ENCODE measurements around the gene CLEC20A. TPM values are rescaled to one million over a fixed set of nuclear protein-coding genes. Genes with fewer than 3 reads are reported as not detected.
A peak's percentile ranks its signal among the peaks of the same experiment; 100 is the strongest.

Gene CLEC20A
- polyA plus RNA-seq, 1 donor (not counting 4 experiments of a cell fraction or from before 2014, with no cell fraction given): not detected

DNA sequence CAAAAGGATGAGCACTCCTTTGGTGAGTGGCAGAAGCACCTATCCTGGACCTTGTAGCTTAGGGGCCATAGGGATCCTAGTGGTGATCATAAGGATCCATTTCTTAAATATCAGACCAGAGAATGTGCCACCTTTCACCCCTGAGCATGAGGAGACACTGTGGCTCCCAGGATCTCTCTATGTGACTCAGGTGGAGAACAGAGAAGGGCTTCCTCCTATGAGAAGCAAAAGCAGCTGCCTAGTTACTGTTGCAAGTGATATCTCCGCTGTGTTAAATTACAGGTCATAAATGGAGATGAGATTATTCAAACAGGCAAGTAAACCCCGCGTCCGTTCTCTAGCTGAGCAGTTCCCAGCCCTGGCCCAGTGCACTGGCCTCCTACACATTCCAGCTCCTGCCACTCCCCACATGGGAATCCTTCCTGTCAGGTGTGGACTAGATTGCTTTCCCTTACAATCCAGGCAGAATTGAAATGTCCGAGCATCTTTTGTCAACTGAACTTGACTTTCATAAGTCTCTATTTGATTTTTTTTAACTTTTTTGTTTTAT, 26.3 kb downstream of the CLEC20A start:
- H4K20me1 ChIP-seq (ENCODE audit: control insufficient read depth, extremely low read depth, insufficient read depth, low read length): no peaks in the 10 kb centered on the region
- H3K27me3 ChIP-seq (ENCODE audit: control insufficient read depth, extremely low read depth, insufficient read depth, low read length): no peaks in the 10 kb centered on the region
- no peak overlapping the region for H3K4me2 ChIP-seq (ENCODE audit: control insufficient read depth, extremely low read depth, insufficient read depth, low read depth, low read length)
- peaks cover 2% of the 10 kb centered on the region for H3K9me1 ChIP-seq (ENCODE audit: control insufficient read depth, extremely low read depth, insufficient read depth, low read length)
- H3K79me2 ChIP-seq (ENCODE audit: control insufficient read depth, insufficient read depth, low read length): no peaks in the 10 kb centered on the region
- H3K9ac ChIP-seq (ENCODE audit: control insufficient read depth, extremely low read depth, insufficient read depth, low read length): no peak overlapping the region
- no peak for DNase-seq (ENCODE audit: low read depth, low spot score)
- no peaks in the 10 kb centered on the region for H3K9me3 ChIP-seq (ENCODE audit: control insufficient read depth, low read depth, low read length)
- H3K4me3 ChIP-seq (ENCODE audit: control insufficient read depth in 2 of 3, extremely low read depth in 1 of 3, insufficient read depth in 2 of 3, low read depth in 1 of 3, low read length in 3 of 3): no peak overlapping the region
- H3K36me3 ChIP-seq (ENCODE audit: control insufficient read depth in 2 of 2, extremely low read depth in 1 of 2, insufficient read depth in 2 of 2, low read length in 2 of 2): peaks cover 18 to 19% of the 10 kb centered on the region in 2 experiments
- no peak overlapping the region for H2AFZ ChIP-seq (ENCODE audit: control insufficient read depth, low read length)
- dilution Hi-C loops (cut with MboI; ENCODE audit: extremely low pct_ligation_motif_present, low sequenced_read_pairs): no loop called here
- no peak for TF ChIP-seq EZH2 (IDR thresholded peaks at IDR 0.05; ENCODE audit: low read length)
- FAIRE-seq: no peak
- H3K27ac ChIP-seq (ENCODE audit: control insufficient read depth, insufficient read depth, low read length): no peak overlapping the region
- peaks cover 10% of the 10 kb centered on the region for H3K4me1 ChIP-seq (ENCODE audit: control insufficient read depth, extremely low read depth, insufficient read depth, low read length)

DNA sequence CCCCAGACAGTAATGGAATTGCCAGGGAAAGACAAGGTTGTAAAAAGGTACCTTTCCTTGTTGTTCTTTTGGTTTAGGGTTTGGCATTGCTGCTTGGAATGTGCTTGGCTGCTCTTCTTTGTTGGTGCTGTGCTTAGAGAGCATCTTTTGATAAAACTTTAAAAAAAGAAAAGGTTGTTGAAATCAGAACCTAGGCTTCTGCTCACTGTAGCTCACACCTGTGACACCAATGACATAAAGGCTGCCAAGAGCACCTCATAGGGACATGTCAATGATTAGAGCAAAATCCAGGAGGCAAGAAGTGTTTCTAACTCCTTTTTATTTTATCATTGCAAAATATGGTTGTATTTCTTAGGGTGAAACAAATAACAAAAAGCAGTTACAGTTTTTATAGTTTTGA, 28.9 kb downstream of the CLEC20A start:
- Histone ChIP-seq H3K79me2 (ENCODE audit: control insufficient read depth, insufficient read depth, low read length) (no peaks in the 10 kb centered on the region), H3K4me1 (ENCODE audit: control insufficient read depth, extremely low read depth, insufficient read depth, low read length) (peaks cover 25% of the 10 kb centered on the region), H3K36me3 (ENCODE audit: control insufficient read depth in 2 of 2, extremely low read depth in 1 of 2, insufficient read depth in 2 of 2, low read length in 2 of 2) (peaks cover 13 to 18% of the 10 kb centered on the region in 2 experiments), H2AFZ (ENCODE audit: control insufficient read depth, low read length) (no peak overlapping the region), H3K4me3 (ENCODE audit: control insufficient read depth in 2 of 3, extremely low read depth in 1 of 3, insufficient read depth in 2 of 3, low read depth in 1 of 3, low read length in 3 of 3) (no peak overlapping the region), H3K9ac (ENCODE audit: control insufficient read depth, extremely low read depth, insufficient read depth, low read length) (no peak overlapping the region), H3K27ac (ENCODE audit: control insufficient read depth, insufficient read depth, low read length) (no peak overlapping the region), H4K20me1 (ENCODE audit: control insufficient read depth, extremely low read depth, insufficient read depth, low read length) (no peaks in the 10 kb centered on the region), H3K4me2 (ENCODE audit: control insufficient read depth, extremely low read depth, insufficient read depth, low read depth, low read length) (no peak overlapping the region), H3K27me3 (ENCODE audit: control insufficient read depth, extremely low read depth, insufficient read depth, low read length) (no peaks in the 10 kb centered on the region), H3K9me3 (ENCODE audit: control insufficient read depth, low read depth, low read length) (no peaks in the 10 kb centered on the region), H3K9me1 (ENCODE audit: control insufficient read depth, extremely low read depth, insufficient read depth, low read length) (peaks cover 2% of the 10 kb centered on the region)
- TF ChIP-seq EZH2 (IDR thresholded peaks at IDR 0.05; ENCODE audit: low read length): no peak
- TF ChIP-seq, protein P1, sequence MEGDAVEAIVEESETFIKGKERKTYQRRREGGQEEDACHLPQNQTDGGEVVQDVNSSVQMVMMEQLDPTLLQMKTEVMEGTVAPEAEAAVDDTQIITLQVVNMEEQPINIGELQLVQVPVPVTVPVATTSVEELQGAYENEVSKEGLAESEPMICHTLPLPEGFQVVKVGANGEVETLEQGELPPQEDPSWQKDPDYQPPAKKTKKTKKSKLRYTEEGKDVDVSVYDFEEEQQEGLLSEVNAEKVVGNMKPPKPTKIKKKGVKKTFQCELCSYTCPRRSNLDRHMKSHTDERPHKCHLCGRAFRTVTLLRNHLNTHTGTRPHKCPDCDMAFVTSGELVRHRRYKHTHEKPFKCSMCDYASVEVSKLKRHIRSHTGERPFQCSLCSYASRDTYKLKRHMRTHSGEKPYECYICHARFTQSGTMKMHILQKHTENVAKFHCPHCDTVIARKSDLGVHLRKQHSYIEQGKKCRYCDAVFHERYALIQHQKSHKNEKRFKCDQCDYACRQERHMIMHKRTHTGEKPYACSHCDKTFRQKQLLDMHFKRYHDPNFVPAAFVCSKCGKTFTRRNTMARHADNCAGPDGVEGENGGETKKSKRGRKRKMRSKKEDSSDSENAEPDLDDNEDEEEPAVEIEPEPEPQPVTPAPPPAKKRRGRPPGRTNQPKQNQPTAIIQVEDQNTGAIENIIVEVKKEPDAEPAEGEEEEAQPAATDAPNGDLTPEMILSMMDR (optimal IDR thresholded peaks at IDR 0.05 in 1 of 3, IDR thresholded peaks at IDR 0.05 in 1 of 3, conservative IDR thresholded peaks at IDR 0.05 in 1 of 3; ENCODE audit: extremely low read depth in 1 of 3, insufficient read depth in 2 of 3, low read length in 3 of 3): no peak
- DNase-seq (ENCODE audit: low read depth, low spot score): no peak
- dilution Hi-C loops (cut with MboI; ENCODE audit: extremely low pct_ligation_motif_present, low sequenced_read_pairs): no loop called here
- FAIRE-seq: no peak

DNA sequence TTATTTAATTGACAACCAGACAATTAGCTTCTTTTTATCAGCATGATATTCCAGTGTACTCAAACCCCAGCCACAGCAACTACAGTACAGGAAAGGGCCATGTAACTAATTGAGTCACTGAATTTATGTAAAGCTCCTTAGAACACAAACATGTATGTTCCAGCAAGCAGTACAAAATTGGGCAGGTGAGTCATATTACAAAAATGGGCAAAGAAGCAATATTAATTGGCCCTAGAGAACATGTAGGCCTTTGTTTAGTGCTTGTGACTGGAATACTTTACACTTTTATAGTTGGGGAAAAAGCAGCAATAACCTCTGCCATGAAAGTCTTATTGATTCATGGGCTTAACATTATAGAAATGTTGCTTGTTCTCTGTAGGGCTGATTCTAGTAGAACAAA, 31.8 kb downstream of the CLEC20A start:
- no peak overlapping the region for H3K9ac ChIP-seq (ENCODE audit: control insufficient read depth, extremely low read depth, insufficient read depth, low read length)
- no peak overlapping the region for H3K4me3 ChIP-seq (ENCODE audit: control insufficient read depth in 2 of 3, extremely low read depth in 1 of 3, insufficient read depth in 2 of 3, low read depth in 1 of 3, low read length in 3 of 3)
- H3K27me3 ChIP-seq (ENCODE audit: control insufficient read depth, extremely low read depth, insufficient read depth, low read length): no peaks in the 10 kb centered on the region
- H3K9me1 ChIP-seq (ENCODE audit: control insufficient read depth, extremely low read depth, insufficient read depth, low read length): no peaks in the 10 kb centered on the region
- dilution Hi-C loops (cut with MboI; ENCODE audit: extremely low pct_ligation_motif_present, low sequenced_read_pairs): no loop called here
- no peak overlapping the region for H2AFZ ChIP-seq (ENCODE audit: control insufficient read depth, low read length)
- no peak overlapping the region for H3K27ac ChIP-seq (ENCODE audit: control insufficient read depth, insufficient read depth, low read length)
- peaks cover 16% of the 10 kb centered on the region for H3K4me1 ChIP-seq (ENCODE audit: control insufficient read depth, extremely low read depth, insufficient read depth, low read length)
- no peaks in the 10 kb centered on the region for H4K20me1 ChIP-seq (ENCODE audit: control insufficient read depth, extremely low read depth, insufficient read depth, low read length)
- peaks cover 13 to 17% of the 10 kb centered on the region in 2 experiments for H3K36me3 ChIP-seq (ENCODE audit: control insufficient read depth in 2 of 2, extremely low read depth in 1 of 2, insufficient read depth in 2 of 2, low read length in 2 of 2)
- DNase-seq (ENCODE audit: low read depth, low spot score): peak; percentile 53
- FAIRE-seq: peak; percentile 65
- no peaks in the 10 kb centered on the region for H3K9me3 ChIP-seq (ENCODE audit: control insufficient read depth, low read depth, low read length)
- no peak for TF ChIP-seq EZH2 (IDR thresholded peaks at IDR 0.05; ENCODE audit: low read length)
- TF ChIP-seq, protein P1 (optimal IDR thresholded peaks at IDR 0.05 in 1 of 3, IDR thresholded peaks at IDR 0.05 in 1 of 3, conservative IDR thresholded peaks at IDR 0.05 in 1 of 3; ENCODE audit: extremely low read depth in 1 of 3, insufficient read depth in 2 of 3, low read length in 3 of 3): no peak
- no peak overlapping the region for H3K4me2 ChIP-seq (ENCODE audit: control insufficient read depth, extremely low read depth, insufficient read depth, low read depth, low read length)
- no peaks in the 10 kb centered on the region for H3K79me2 ChIP-seq (ENCODE audit: control insufficient read depth, insufficient read depth, low read length)

Measured in keratinocyte (primary cell).